Breast epithelium (tissue), 4 donors: ENCODE results near the gene GULP1. TPM values are rescaled to one million over a fixed set of nuclear protein-coding genes. Genes with fewer than 3 reads are reported as not detected.

Source experiments
- DNase-seq, 2 donors: peaks; one replicate each; pipeline ENCODE4 v3.0.0-alpha.2; 2019; ENCODE audit warnings: low spot score in 2 of 2
- H3K27ac ChIP-seq, 2 donors: fragments of 200-600 bp; sonication (generic) in 1 of 2; one replicate each; pipeline ENCODE4 v1.5.1; 2016 to 2019; ENCODE audit warnings: mild to moderate bottlenecking in 1 of 2
- H3K27me3 ChIP-seq, 2 donors: fragments of 200-600 bp; sonication (generic) in 1 of 2; one replicate each; pipeline versions ENCODE4 v1.5.1 to v1.6.0; 2017 to 2019; ENCODE audit warnings: control low read depth in 1 of 2, mild to moderate bottlenecking in 1 of 2
- H3K36me3 ChIP-seq: fragments of 200-600 bp; one replicate; pipeline ENCODE4 v1.5.1; 2019
- H3K4me1 ChIP-seq, 2 donors: fragments of 200-600 bp; sonication (generic); one replicate each; pipeline ENCODE4 v1.5.1; 2016 to 2019; ENCODE audit warnings: control low read depth in 1 of 2
- H3K4me3 ChIP-seq, 3 donors: fragments of 200-600 bp; sonication (generic); 1 replicate in 2 of 3; 2 replicates in 1 of 3; pipeline ENCODE4 v1.5.1; 2016 to 2019; ENCODE audit warnings: mild to moderate bottlenecking in 3 of 3, moderate library complexity in 2 of 3
- H3K9me3 ChIP-seq, 2 donors: fragments of 200-600 bp; sonication (generic) in 1 of 2; one replicate each; pipeline ENCODE4 v1.5.1; 2016 to 2019; ENCODE audit warnings: control low read depth in 1 of 2
- CTCF ChIP-seq, 3 donors: fragments of 450-650 bp; IDR thresholded peaks; one replicate each; pipeline ENCODE4 v1.5.1; 2016 to 2017; ENCODE audit warnings: antibody characterized with exemption in 3 of 3, mild to moderate bottlenecking in 3 of 3, moderate library complexity in 3 of 3
- POLR2A ChIP-seq: fragments of 450-650 bp; IDR thresholded peaks from one replicate; pipeline ENCODE4 v1.6.1; 2016; ENCODE audit warnings: antibody characterized with exemption, mild to moderate bottlenecking, moderate library complexity
- POLR2AphosphoS5 ChIP-seq, 3 donors: sonication (generic); formaldehyde crosslinking; IDR thresholded peaks; one replicate each; pipeline ENCODE4 v1.6.1; 2017; ENCODE audit warnings: antibody characterized with exemption in 3 of 3
- intact Hi-C: fragments of 100-400 bp; cut with DNase I; formaldehyde crosslinking; loops from one replicate; pipeline ENCODE4 v1.15.1; 2023; ENCODE audit warnings: low total_unique reads
- total RNA-seq, 3 donors: library from RNA; depleted of rRNA; stranded (reverse); fragments of >200 nt; gene quantifications; one replicate each; pipeline ENCODE4 v1.1.0, GENCODE V29; 2016

GULP1 gene
- total RNA-seq, 3 donors from 2014 or later: 16.5 to 47.9 (median 43.8) TPM

DNA sequence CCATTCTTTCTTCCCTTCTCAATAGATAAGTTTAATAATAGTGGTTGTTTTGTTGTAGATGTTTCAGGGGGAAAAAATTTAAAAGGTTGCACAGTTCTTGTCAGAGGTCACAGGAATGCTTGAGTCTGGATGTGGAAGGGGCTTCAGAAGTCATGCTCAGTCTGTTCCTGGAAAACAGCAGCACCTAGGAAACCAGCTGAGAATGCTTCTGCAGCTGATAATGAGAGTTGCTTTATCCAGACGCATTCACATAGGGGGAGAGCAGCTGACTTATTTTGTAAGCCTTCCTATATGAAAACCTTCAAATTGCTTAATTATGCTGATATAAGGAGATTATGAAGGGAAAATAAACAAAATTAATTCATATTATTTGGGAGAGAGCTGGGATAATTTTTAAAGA lies 235.5 kb downstream of the GULP1 start:
- intact Hi-C loops: no loop called here
- H3K4me3 ChIP-seq: no peak overlapping the region
- no peak for TF ChIP-seq POLR2AphosphoS5 (IDR thresholded peaks at IDR 0.05)
- TF ChIP-seq POLR2A: no peak
- TF ChIP-seq CTCF (IDR thresholded peaks at IDR 0.05): no peak

GRCh38 chr2:188527581-188527993 lies 235.9 kb downstream of the GULP1 start:
- intact Hi-C loops: no loop called here
- H3K4me3 ChIP-seq: no peak overlapping the region

More for the DNA sequence above, 235.5 kb downstream of the GULP1 start:
- no peaks in the 10 kb centered on the region for H3K9me3 ChIP-seq
- no peak for DNase-seq
- H3K36me3 ChIP-seq: no peaks in the 10 kb centered on the region
- H3K27me3 ChIP-seq: no peaks in the 10 kb centered on the region
- no peaks in the 10 kb centered on the region for H3K4me1 ChIP-seq
- peak overlapping the region in 1 of 2 donors; percentile 12 for H3K27ac ChIP-seq

DNA sequence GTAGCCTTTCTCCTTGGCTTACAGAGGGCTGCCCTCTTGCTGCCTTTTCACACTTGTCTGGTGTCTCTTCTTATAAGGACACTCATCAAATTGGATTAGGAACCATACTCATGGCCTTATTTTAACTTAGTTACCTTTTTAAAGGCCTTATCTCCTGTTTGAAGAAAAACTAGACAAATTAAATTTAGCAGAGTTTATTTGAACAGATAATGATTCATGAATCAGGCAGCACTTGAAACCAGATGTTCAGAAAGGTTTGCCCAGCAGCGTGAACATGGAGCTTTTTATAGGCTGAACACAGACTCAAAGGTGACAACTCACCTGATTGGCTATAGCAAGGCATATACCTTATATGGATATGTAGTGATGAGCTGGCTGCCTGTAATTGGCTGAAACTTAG lies 238.0 kb downstream of the GULP1 start:
- TF ChIP-seq POLR2AphosphoS5 (IDR thresholded peaks at IDR 0.05) (no peak), POLR2A (no peak), CTCF (IDR thresholded peaks at IDR 0.05) (no peak)
- no peaks in the 10 kb centered on the region for H3K9me3 ChIP-seq
- DNase-seq: no peak
- H3K36me3 ChIP-seq: no peaks in the 10 kb centered on the region
- no peak overlapping the region for H3K27ac ChIP-seq
- no peaks in the 10 kb centered on the region for H3K27me3 ChIP-seq
- no peak overlapping the region for H3K4me3 ChIP-seq
- H3K4me1 ChIP-seq: no peaks in the 10 kb centered on the region
- intact Hi-C loops: no loop called here

More at GRCh38 chr2:188527581-188527993, 235.9 kb downstream of the GULP1 start:
- DNase-seq: no peak
- Histone ChIP-seq H3K27ac (no peak overlapping the region), H3K27me3 (no peaks in the 10 kb centered on the region), H3K36me3 (no peaks in the 10 kb centered on the region), H3K4me1 (no peaks in the 10 kb centered on the region), H3K9me3 (no peaks in the 10 kb centered on the region)
- TF ChIP-seq CTCF (IDR thresholded peaks at IDR 0.05): no peak
- no peak for TF ChIP-seq POLR2AphosphoS5 (IDR thresholded peaks at IDR 0.05)
- TF ChIP-seq POLR2A: no peak

DNA sequence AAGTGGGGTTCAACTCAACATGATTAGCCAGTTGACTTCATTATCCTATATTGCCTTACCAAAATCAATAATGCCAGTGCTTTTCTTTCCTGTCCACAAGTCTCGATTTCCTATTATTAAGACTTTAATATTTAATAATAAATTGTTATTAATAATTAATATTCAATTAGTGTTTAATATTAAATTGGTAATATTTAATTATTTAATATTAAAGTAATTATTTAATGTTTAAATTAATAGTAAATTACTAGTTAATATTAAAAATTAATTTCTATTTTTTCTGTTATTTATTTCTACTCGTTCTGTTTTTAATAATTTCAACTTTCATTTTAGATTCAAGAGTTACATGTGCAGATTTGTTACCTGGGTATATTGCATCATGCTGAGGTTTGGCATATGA lies 243.2 kb downstream of the GULP1 start:
- Histone ChIP-seq H3K36me3 (no peaks in the 10 kb centered on the region), H3K9me3 (peaks cover 0 to 6% of the 10 kb centered on the region in 2 donors), H3K27me3 (no peaks in the 10 kb centered on the region), H3K4me3 (no peak overlapping the region), H3K27ac (no peak overlapping the region), H3K4me1 (no peaks in the 10 kb centered on the region)
- no peak for DNase-seq
- TF ChIP-seq POLR2AphosphoS5 (IDR thresholded peaks at IDR 0.05) (no peak), CTCF (IDR thresholded peaks at IDR 0.05) (no peak), POLR2A (no peak)
- intact Hi-C loops: no loop called here

- Histone ChIP-seq H3K9me3 (no peaks in the 10 kb centered on the region), H3K27ac (no peak overlapping the region), H3K36me3 (no peaks in the 10 kb centered on the region), H3K27me3 (no peaks in the 10 kb centered on the region), H3K4me1 (no peaks in the 10 kb centered on the region), H3K4me3 (no peak overlapping the region)
- DNase-seq: no peak
- intact Hi-C loops: no loop called here
- TF ChIP-seq POLR2AphosphoS5 (IDR thresholded peaks at IDR 0.05) (no peak), POLR2A (no peak), CTCF (IDR thresholded peaks at IDR 0.05) (no peak)
These were observed 260.0 kb downstream of the GULP1 start for GRCh38 chr2:188551671-188552070.
